ENCODE data around the gene CYP17A1. TPM values are rescaled to one million over a fixed set of nuclear protein-coding genes. Genes with fewer than 3 reads are reported as not detected.

CYP17A1 gene
- total and polyA plus RNA-seq, 2 donors = not detected

- Histone ChIP-seq H3K36me3 (ENCODE audit: insufficient read depth) (peaks cover 5% of the 10 kb centered on the region), H3K27ac (ENCODE audit: low read depth) (no peak overlapping the region), H3K4me1 (ENCODE audit: insufficient read depth) (no peaks in the 10 kb centered on the region), H3K4me3 (ENCODE audit: low read depth, low read length) (no peak overlapping the region)
- no peak for DNase-seq (ENCODE audit: extremely low spot score)
- 77% methylated on average over 4 of the region's 4 CpGs for WGBS
These were observed 28.8 kb downstream of the CYP17A1 start for GRCh38 chr10:102808380-102808779.

- no peak for DNase-seq (ENCODE audit: extremely low spot score)
- no peaks in the 10 kb centered on the region for H3K36me3 ChIP-seq (ENCODE audit: insufficient read depth)
- H3K27ac ChIP-seq (ENCODE audit: low read depth) = no peak overlapping the region
- WGBS = 88% methylated on average over 2 of the region's 2 CpGs
- no peak overlapping the region for H3K4me3 ChIP-seq (ENCODE audit: low read depth, low read length)
- no peaks in the 10 kb centered on the region for H3K4me1 ChIP-seq (ENCODE audit: insufficient read depth)
These were observed 32.7 kb downstream of the CYP17A1 start for GRCh38 chr10:102804382-102805055.

- Histone ChIP-seq H3K4me1 (ENCODE audit: insufficient read depth) (no peaks in the 10 kb centered on the region), H3K27ac (ENCODE audit: low read depth) (no peak overlapping the region), H3K4me3 (ENCODE audit: low read depth, low read length) (no peak overlapping the region), H3K36me3 (ENCODE audit: insufficient read depth) (no peaks in the 10 kb centered on the region)
- WGBS = 47% methylated on average over 6 of the region's 6 CpGs
- DNase-seq (ENCODE audit: extremely low spot score) = no peak
These were observed 34.2 kb downstream of the CYP17A1 start for GRCh38 chr10:102802920-102803534.

DNA sequence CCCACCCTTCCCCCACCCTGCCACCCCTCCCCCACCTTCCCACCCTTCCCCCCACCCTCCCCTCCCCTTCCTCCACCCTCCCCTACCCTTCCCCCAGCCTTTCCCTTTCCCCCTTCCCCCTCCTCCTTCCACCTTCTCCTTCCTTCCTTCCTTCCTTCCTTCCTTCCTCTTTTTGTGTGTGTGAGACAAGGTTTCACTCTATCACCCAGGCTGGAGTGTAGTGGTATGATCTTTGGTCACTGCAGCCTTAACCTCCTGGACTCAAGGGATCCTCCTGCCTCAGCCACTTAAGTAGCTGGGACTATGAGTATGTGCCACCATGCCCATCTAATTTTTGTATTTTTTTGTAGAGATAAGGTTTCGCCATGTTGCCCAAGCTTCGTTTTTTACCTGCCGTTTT, 35.2 kb downstream of the CYP17A1 start:
- no peak for DNase-seq (ENCODE audit: extremely low spot score)
- H3K36me3 ChIP-seq (ENCODE audit: insufficient read depth) = no peaks in the 10 kb centered on the region
- no peaks in the 10 kb centered on the region for H3K4me1 ChIP-seq (ENCODE audit: insufficient read depth)
- H3K4me3 ChIP-seq (ENCODE audit: low read depth, low read length) = no peak overlapping the region
- WGBS = 78% methylated on average over 3 of the region's 3 CpGs
- no peak overlapping the region for H3K27ac ChIP-seq (ENCODE audit: low read depth)

DNA sequence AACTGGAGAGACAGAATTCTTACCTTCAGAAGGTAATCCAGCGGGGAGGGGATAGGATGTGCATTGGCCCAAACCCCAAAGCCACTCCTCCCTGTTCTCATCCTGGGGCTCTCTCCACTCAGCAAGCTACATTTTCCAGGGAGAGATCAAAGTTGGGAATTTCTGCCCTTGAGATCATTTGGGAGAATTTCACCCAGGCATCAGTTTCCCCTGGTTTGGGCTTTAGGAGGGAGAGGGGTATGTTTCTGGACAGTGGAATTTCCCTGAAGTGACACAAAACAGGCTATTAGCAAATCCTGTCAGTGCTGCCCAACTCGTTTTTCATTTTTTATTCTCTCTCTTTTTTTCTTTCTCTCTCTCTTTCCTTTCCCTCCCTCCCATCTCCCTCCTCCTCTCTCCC, 35.7 kb downstream of the CYP17A1 start:
- Histone ChIP-seq H3K27ac (ENCODE audit: low read depth) (no peak overlapping the region), H3K4me3 (ENCODE audit: low read depth, low read length) (no peak overlapping the region), H3K36me3 (ENCODE audit: insufficient read depth) (no peaks in the 10 kb centered on the region), H3K4me1 (ENCODE audit: insufficient read depth) (no peaks in the 10 kb centered on the region)
- no peak for DNase-seq (ENCODE audit: extremely low spot score)
- 54% methylated on average over 2 of the region's 2 CpGs for WGBS

- 71% methylated on average over 10 of the region's 10 CpGs for WGBS
- no peaks in the 10 kb centered on the region for H3K4me1 ChIP-seq (ENCODE audit: insufficient read depth)
- DNase-seq (ENCODE audit: extremely low spot score) = no peak
- no peak overlapping the region for H3K4me3 ChIP-seq (ENCODE audit: low read depth, low read length)
- H3K27ac ChIP-seq (ENCODE audit: low read depth) = no peak overlapping the region
- no peaks in the 10 kb centered on the region for H3K36me3 ChIP-seq (ENCODE audit: insufficient read depth)
These were observed 36.4 kb downstream of the CYP17A1 start for GRCh38 chr10:102800611-102801335.

DNA sequence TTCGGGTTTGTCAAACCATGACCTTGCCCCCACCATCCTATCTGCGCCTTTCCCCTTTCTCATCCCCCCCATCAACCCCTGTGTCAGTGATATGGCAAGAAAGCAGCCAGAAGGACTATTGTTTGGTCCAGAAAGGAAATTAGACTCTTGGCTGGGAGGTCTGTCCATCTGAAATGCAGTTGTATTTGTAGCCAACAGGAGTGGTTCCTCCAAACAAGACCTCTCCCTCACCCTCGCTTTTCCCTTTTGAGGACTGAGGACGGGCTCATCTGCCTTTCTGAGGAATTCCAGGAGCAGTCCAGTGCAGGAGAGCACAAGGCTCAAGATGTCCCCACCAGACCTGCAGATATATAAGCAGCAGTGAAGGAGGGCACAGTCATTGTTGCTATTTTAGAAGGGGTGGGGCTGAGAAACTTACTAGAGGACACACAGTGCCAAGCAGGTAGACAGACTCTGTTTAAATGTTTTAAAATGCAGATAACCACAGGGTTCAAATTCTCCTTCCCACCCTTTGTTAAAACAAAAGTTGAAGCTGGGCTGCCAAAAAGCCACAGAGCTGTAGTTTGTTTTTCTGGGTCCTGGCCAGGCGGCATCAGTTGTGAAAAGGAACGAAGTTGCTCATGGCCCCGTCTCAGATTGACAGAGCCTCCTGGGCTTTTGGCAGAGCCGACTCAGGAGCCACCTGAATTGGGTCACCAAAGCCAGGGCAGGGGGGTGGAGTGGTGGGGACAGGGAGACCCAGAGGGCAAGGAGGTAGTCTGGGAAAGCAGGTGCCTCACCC, 37.3 kb downstream of the CYP17A1 start:
- 62% methylated on average over 8 of the region's 8 CpGs for WGBS

DNA sequence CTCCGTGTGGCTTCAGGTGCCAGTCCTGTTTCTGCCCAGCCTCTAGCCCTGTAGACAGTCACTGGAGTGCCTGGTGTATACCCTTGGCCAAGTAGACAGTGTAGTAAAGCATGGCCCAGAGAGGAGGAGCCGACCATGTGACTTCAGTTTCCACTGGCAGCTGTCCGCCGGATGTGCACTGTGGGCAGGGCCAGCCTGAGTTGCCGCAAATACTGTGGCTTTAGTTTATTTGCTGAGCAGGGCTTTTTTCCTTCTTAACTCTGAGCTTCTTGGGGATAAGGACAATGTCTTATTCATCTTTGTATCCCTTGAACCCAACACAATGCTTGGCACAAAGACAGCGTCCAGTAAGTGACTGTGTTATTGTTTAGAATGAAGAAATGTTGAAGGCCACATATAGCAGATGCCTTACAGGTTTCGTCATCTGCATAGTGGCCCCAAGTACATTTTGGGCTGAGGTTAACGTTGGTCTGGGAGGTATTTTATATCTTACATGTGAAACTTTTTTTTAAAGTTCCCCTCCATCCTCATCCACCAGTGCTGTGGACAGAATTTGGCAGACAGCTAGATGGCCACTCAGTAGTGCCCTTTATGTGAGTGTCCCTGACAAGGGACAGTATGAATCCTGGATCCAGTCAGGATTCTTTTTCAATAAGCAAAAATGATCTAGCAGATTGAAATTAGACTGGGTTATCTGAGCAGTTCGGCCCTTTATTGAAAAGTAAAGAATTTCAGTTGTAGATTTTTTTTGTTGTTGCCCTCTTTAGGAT, 40.6 kb downstream of the CYP17A1 start:
- Histone ChIP-seq H3K4me3 (ENCODE audit: low read depth, low read length) (no peak overlapping the region), H3K4me1 (ENCODE audit: insufficient read depth) (no peaks in the 10 kb centered on the region), H3K27ac (ENCODE audit: low read depth) (no peak overlapping the region), H3K36me3 (ENCODE audit: insufficient read depth) (no peaks in the 10 kb centered on the region)
- WGBS = 30% methylated on average over 9 of the region's 9 CpGs
- no peak for DNase-seq (ENCODE audit: extremely low spot score)

More for the DNA sequence above, 37.3 kb downstream of the CYP17A1 start:
- Histone ChIP-seq H3K4me1 (ENCODE audit: insufficient read depth) (no peaks in the 10 kb centered on the region), H3K36me3 (ENCODE audit: insufficient read depth) (no peaks in the 10 kb centered on the region), H3K27ac (ENCODE audit: low read depth) (no peak overlapping the region), H3K4me3 (ENCODE audit: low read depth, low read length) (no peak overlapping the region)
- no peak for DNase-seq (ENCODE audit: extremely low spot score)

DNA sequence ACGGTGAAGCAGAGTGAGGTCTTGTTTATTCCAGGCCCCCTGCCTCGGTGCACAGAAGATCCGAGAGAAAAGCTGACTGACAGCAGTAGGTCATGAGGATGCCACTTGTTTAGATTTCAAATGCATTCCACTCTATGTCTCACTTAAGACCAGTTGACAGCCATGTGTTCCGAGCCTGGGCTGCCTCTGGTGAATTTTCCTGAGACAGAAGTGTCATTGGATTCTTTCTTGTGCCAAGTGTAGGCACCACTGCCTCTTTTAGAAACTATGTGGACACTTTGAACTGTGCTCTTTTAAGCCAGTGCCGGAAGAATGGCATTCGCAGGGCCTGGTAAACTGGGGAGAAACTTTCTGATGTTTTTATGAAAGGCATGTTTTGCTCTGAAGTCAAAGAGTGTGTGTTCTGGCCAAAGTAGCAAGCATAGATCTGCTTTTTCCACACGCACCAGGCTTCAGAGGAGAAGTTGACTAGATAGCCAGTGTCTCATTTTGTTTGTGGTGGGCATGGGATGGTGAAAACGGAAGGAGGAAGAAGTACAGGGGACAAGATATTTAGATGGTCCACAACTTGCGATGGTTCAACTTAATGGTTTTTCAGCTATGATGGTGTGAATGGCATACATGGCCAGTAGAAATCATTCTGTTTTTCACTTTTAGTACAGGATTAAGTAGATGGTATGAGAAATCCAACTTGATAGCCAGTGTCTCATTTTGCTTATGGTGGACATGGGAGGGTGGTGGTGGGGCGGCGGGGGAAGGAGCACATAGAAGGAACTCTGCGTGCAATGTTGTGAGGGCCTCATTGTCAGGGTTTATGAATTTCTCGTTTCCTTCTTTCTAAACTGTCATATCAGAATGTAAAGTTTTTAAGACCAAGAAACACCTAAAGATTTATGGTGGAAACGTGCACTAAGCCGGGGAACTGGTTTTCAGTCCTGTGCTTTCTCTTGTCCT, 41.5 kb downstream of the CYP17A1 start:
- WGBS = 69% methylated on average over 15 of the region's 15 CpGs
- no peak for DNase-seq (ENCODE audit: extremely low spot score)
- no peaks in the 10 kb centered on the region for H3K4me1 ChIP-seq (ENCODE audit: insufficient read depth)
- no peak overlapping the region for H3K27ac ChIP-seq (ENCODE audit: low read depth)
- H3K36me3 ChIP-seq (ENCODE audit: insufficient read depth) = no peaks in the 10 kb centered on the region
- no peak overlapping the region for H3K4me3 ChIP-seq (ENCODE audit: low read depth, low read length)

- no peak for DNase-seq (ENCODE audit: extremely low spot score)
- Histone ChIP-seq H3K36me3 (ENCODE audit: insufficient read depth) (no peaks in the 10 kb centered on the region), H3K4me3 (ENCODE audit: low read depth, low read length) (no peak overlapping the region), H3K4me1 (ENCODE audit: insufficient read depth) (no peaks in the 10 kb centered on the region), H3K27ac (ENCODE audit: low read depth) (no peak overlapping the region)
- WGBS = 61% methylated on average over 8 of the region's 8 CpGs
These were observed 45.3 kb downstream of the CYP17A1 start for GRCh38 chr10:102791754-102792395.

DNA sequence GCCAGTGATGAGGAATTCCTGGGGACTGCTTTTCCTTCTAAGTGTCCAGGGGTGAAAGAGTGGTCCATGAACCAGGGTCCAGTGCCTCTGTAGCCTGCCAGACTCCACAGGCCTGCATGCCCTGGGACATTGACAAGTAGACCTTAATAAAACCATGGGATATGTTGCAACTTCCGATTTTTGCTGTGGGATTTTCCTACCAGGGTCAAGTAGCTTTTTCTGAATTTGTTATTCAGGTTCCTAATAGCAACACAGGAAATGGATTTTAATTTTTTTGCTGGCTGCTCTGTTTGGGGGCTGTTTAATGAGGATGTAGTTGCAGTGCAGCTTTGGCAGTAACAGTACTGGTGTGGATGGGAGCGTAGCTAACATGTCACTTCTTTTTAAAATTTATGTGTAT, 51.4 kb downstream of the CYP17A1 start:
- DNase-seq (ENCODE audit: extremely low spot score) = no peak
- H3K4me3 ChIP-seq (ENCODE audit: low read depth, low read length) = no peak overlapping the region
- H3K36me3 ChIP-seq (ENCODE audit: insufficient read depth) = no peaks in the 10 kb centered on the region
- H3K4me1 ChIP-seq (ENCODE audit: insufficient read depth) = peaks cover 3% of the 10 kb centered on the region
- 59% methylated on average over 2 of the region's 2 CpGs for WGBS
- no peak overlapping the region for H3K27ac ChIP-seq (ENCODE audit: low read depth)

- no peak for DNase-seq (ENCODE audit: extremely low spot score)
- Histone ChIP-seq H3K4me3 (ENCODE audit: low read depth, low read length) (no peak overlapping the region), H3K27ac (ENCODE audit: low read depth) (no peak overlapping the region), H3K4me1 (ENCODE audit: insufficient read depth) (peaks cover 3% of the 10 kb centered on the region), H3K36me3 (ENCODE audit: insufficient read depth) (no peaks in the 10 kb centered on the region)
- WGBS = 67% methylated on average over 1 of the region's 1 CpG
These were observed 53.6 kb downstream of the CYP17A1 start for GRCh38 chr10:102783568-102783967.
